NOMO-1 treated with DMSO at 0.1 percent for 48 hours (cell line): ENCODE data around the gene IFNGR2.
"Not testable (repeated sequence)": the region's sequence is repeated elsewhere in the genome, so short reads cannot be mapped to it uniquely, and the experiment has no call there.

Source experiments
- DNase-seq: peaks from one replicate; lab custom pipeline; 2025; ENCODE audit not compliant: unreplicated experiment; lab: John Stamatoyannopoulos, UW

The IFNGR2 gene

DNA sequence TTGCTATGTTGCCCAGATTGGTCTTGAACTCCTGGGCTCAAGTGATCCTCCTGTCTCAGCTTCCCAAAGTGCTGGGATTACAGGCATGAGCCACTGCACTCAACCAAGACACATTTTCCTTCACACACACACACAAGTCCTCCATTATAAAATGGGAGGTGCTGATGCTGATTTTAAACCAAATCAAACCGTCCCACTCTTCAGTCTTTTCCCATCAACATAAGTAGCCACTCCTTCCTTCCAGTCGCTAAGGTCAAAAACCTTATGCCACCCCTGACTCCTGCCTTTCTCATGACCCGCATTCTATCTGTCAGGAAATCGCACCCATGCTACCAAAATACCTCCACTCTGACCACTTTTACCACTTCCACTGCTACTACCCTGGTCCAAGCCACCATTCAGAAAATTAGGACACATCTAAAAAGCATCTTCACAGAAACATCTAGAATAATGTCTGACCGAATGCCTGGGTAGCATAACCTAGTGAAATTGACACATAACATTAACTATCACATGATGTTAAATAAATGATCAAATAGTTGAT, 28.0 kb upstream of the IFNGR2 start:
- DNase-seq: no peak

DNA sequence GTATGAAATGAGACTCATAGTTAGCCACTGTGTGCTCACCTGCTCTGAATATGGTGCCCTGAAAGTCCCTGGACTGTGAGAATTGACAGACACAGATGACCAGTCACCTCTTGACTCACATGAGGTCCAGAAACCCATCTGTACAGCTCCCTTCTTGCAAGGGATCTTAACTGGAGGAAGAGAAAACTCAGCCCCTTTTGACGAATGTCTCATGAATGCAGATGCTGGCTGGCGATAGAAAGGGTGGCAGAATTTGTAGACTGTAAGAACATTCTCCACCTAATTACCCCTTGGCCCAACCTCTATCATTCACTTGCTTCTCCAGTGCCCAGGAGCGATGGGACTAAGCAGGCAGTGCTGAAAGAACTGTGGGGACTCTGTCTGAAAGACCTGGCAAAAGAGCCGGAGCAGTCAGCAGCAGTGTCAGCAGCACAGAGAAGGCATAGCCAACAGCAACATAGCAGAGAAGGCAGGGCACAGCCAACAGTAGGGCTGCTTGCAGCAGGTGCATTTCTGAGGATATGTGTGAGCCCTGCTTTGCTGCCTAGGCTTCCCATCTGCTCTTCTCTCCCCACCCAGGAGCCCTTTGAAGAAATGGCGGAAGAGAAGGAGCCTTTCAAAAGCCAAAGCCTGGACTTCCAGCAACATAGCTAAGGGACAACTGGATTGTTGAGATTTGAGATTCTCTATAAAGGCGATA, 25.8 kb upstream of the IFNGR2 start:
- no peak for DNase-seq

DNA sequence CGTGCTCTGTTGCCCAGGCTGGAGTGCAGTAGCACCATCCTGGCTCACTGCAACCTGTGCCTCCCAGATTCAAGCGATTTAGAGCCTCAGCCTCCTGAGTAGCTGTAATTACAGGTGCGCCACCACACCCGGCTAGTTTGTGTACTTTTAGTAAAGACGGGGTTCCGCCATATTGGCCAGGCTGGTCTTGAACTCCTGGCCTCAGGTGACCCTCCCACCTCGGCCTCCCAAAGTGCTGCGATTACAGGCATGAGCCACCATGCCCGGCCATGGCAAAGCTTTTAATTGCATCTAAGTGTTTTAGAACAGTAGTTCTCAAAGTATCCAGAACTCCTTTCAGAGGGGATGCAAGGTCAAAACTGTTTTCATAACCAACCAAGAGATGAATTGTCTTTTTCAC, 25.1 kb upstream of the IFNGR2 start:
- DNase-seq: no peak

DNA sequence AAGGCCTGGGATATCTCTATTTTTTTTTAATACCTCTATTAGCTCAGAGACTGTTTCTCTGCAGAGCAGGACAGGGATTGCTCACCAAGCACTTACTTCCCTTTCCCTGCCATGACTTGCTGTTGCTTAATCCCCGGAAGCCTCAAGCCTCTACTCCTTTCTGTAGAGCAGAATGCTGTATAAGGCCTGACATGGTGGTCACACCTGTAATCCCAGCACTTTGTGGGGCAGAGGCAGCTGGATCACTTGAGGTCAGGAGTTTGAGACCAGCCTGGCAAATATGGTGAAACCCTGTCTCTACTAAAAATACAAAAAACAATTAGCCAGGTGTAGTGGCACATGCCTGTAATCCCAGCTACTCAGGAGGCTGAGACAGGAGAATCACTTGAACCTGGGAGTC, 23.3 kb upstream of the IFNGR2 start:
- peak; percentile 93 for DNase-seq

DNA sequence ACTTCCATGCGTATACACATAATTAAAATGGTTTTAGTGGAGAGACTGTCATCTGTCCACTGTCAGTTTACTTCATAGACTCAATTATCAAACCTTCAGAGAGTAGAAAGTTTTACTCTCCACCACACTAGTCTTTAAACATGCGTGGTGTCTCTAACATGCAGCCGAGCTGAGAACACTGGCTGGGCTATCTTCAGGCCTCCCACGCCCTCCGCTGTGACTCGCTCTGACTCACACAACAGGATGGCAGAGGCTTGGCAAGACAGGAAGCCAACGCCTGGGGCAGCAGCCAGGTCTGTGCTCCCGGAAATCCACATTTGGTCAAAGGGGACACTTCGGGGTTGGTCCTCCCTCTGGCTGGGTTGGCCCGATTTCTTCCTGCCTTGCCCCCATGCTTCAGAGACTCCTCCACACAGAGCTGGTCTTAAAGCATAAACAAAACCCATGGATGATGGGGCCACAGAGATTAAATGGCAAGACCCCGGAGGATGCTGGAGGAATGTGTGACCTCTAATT, 22.7 kb upstream of the IFNGR2 start:
- peak; percentile 92 for DNase-seq

DNA sequence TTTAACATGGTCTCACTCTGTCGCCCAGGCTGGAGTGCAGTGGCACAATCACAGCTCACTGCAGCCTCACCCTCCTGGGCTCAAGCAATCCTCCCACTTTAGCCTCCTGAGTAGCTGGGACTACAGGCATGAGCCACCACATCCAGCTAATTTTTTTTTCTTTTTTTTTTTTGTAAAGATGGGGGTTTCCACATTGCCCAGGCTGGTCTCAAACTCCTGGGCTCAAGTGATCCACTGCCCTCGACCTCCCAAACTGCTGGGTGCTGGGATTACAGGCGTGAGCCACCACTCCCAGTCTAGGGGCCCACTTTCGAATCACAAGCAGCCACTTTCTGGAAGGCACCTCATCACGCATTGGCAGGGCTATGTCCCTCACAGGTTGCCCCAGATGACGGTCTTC, 21.8 kb upstream of the IFNGR2 start:
- DNase-seq: not testable (repeated sequence)

DNA sequence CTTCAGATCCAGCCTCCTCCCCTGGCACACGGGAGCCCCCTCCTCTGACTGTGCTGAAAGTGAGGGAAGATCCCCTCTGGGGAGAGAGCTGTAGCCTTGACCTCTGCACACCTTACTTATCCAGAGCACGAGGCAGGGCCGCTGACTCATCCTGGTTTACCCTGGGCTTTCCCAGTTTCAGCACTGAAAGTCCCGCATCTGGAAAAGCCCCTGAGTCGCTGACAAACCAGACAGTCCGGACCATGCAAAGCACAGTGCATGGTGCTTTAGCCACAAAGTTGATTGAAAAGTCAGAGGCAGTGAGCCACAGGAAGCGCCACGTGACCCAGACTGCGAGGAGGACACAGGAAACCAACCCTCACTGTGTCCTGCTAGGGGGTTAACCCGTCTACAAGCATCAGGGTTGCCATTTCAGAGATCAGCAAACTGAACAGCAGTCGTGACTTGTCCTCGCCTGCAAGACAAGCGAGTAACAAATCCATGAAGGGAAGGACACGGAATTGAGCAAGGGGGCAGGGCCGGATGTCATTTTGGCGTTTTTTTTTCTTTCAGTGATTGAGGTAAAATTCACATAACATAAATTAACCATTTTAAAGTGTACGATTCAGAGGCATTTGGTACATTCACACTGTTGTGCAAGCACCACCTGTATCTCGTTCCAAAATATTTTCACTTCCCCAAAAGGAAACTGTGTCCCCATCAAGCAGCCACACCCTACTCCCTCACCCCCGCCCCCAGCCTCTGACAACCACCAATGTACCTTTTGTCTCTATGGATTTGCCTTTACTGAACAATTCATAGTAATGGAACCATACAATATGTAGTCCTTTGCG, 19.9 kb upstream of the IFNGR2 start:
- DNase-seq: peak; percentile 95

DNA sequence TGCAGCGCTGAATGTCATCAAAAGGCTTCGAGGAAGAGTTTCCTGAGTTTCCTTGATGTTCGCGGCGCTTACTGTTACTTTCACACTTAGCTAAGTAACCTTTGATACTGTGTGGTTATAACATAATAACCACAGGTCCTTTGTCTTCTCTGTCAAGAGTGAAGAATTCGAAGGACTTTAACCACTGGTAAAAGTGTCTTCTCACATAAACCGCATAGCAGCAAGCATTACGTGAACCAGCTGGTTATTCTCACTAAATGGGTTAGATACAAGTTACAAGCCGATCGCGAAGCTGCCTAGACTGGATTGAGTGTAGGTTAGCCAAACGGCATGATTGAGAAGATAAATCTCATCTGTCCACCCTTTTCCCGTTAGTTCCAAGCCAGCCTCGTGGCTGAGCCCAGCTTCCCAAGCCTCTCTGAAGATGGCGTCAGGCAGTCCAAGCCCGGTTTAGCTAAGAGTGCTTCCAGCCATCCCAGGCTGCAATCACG, 18.3 kb upstream of the IFNGR2 start:
- no peak for DNase-seq

DNA sequence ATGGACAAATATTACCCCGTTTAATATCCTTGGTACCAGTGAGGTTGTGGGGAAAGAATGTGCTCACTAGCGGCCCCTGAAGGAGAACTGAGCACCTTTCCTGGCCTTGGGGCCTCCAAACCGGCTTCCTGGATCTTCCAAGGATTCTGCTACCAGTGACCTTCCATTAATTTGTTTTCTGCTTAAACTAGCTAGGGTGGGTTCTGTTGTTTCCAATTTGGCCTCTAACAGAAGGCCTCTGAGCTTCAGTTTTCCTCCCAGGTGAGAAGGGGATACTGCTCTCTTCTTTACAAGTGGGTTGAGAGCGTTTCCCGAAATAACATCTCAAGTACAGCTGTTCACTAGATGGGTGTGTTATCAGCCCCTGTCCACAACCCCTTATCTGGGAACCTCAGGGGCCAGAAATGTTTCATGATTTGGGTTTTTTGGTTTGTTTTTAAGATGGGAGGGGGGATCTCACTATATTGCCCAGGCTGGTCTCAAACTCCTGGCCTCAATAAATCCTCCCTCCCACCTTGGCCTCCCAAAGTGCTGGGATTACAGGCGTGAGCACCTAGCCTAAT, 16.9 kb upstream of the IFNGR2 start:
- no peak for DNase-seq

DNA sequence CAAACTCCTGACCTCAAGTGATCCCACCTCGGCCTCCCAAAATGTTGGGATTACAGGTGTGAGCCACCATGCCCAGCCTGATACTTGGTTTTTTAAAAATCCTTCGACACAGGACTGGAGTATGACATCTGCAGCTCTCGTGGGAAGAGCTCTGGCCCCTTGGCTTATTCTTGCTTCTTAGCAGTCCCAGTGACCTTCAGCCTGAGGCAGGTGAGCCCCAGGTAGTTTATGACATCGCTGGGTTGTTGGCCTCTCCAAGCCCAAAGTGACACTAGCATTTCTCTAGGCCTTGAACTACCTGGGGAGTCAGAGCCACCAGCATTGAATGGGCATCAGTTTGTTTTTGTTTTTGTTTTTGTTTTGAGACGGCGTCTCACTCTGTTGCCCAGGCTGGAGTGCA, 15.9 kb upstream of the IFNGR2 start:
- DNase-seq: no peak

DNA sequence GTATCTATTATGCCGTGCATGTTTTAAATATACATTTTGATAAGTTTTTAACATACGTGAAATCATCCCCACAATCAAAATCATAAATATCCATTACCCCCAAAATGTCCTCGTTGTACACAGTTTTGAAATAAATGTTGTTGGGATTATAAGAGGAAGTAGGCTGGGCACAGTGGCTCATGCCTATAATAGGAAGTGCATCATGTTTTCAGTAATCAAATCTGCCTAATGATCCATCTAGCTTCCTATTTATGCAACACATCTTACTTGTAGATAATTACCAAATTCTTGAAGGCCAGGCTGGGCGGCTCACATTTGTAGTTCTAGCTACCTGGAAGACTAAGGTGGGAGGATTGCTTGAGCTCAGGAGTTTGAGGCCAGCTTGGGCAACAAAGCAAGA, 15.0 kb upstream of the IFNGR2 start:
- DNase-seq: peak; percentile 89

DNA sequence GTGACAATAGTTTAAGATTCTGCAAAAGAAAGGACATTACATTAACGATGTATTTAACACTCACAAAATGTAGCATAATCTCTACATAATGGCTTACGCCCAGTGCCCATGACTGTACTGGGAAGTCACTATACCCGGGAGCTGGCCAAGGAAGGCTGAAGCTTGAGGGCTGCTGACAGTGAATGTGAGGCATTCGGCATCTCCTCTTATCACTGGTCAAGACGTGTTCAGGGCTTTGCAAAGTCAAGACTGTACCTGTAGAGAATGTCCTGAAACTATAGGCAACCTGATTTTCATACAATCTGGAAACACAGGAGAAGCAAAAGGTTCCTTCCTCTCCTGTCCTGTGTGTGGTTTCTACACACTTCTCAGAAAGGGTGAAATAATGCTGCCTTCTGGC, 12.7 kb upstream of the IFNGR2 start:
- no peak for DNase-seq

DNA sequence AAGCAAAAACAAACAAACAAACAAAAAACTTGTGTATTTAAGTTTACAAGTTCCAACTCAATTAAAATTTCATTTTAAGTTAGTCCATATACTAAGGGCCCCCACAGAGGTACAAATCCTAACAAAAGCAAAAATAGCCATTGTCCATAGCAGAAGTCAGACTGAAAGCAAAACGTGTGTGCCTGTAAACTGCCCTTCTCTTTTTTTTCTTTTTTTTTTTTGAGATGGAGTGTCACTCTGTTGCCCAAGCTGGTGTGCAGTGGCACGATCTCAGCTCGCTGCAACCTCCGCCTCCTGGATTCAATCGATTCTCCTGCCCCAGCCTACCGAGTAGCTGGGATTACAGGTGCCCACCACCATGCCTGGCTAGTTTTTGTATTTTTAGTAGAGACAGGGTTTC, 11.6 kb upstream of the IFNGR2 start:
- DNase-seq: peak; percentile 45

DNA sequence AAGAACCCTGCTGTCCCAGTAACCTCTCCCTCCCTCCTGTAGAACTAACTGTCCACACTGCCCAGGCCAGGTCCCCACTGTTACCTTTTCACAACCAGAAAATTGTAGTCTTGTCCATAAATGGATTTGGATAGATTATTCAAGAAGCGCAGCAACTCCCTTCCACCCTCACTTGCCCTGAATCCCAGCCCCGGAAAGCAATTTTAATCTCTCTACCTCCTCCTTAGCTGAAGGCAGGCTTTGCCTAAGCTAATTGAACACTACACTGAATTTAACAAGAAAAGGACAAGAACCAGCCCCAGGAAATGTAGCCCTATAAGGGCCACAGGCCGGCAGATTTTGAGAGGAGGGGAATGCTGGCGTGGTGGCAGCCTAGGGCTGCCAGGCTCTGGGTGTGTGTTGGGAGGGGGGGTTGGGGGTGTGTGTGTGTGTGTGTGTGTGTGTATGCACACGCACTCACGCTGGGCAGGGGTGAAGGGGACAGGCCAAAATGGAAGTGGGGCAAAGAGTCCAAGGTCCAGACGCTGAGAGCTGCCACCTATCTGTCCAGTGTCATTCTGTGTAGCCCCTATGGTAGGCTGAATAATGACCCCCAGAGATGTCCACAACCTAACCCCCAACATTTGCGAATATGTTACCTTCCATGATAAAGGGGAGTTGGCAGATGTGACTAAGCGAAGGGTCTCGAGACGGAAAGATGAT, 10.8 kb upstream of the IFNGR2 start:
- no peak for DNase-seq

DNA sequence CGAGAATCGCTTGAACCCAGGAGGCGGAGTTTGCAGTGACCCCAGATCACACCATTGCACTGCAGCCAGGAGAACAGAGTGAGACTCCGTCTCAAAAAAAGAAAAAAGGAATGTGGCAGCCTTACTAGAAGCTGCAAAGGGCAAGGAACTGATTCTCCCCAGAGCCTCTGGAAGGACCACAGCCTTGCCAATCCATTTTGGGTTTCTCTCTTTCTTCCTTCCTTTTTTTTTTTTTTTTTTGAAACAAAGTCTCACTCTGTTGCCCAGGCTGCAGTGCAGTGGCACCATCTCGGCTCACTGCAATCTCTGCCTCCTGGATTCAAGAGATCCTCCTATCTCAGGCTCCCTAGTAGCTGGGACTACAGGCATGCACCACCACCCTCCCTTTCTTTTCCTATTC, 9.9 kb upstream of the IFNGR2 start:
- peak; percentile 43 for DNase-seq

DNA sequence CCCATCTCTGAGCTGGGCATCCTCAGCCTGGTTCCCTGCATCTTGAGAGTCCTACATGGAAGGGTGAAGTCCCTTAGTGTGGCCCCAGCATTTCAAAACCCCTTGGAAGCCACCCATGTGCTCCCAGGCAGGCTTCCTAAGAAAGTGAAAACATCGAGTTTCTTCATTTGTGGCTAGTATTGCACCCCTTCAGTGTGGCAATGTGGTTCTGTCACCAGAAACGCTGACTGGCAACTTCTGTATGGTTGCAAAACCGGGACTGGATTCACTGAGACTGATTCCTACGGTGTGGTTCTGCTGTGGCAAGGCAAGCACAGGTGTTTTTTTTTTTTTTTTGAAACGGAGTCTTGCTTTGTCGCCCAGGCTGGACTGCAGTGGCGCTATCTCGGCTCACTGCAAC, 9.0 kb upstream of the IFNGR2 start:
- DNase-seq: peak; percentile 93

DNA sequence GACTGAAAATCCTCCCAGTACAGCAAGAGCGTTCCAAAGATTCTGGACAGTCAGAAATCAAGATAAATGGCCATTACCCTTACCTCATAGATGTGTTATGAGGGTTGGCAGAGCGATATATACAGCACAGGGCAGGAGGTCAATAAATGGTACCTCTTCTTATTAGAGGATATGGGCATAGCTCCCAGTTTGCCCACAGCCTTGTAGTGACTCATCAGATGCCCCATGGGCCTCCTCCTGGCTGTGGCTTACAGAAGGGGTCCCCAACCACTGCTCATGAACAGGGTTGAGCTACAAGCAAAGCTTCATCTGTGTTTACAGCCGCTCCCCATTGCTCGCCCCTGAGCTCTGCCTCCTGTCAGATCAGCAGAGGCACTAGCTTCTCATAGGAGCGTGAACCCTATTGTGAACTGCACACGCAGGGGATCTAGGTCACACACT, 7.3 kb upstream of the IFNGR2 start:
- DNase-seq: no peak

DNA sequence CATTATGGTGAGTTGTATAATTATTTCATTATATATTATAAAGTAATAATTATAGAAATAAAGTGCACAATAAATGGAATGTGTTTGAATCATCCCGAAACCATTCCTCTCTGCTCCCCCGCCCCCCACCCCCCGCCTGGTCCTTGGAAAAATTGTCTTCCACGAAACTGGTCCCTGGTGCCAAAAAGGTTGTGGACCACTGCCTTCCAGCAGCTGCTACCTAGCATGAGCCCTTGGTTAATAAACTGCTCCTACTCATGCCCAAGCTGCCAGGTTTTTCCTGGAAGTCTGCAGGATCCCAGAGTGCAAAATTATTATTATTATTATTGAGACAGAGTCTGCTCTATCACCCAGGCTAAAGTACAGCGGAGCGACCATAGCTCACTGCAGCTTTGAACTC, 6.8 kb upstream of the IFNGR2 start:
- DNase-seq: no peak

DNA sequence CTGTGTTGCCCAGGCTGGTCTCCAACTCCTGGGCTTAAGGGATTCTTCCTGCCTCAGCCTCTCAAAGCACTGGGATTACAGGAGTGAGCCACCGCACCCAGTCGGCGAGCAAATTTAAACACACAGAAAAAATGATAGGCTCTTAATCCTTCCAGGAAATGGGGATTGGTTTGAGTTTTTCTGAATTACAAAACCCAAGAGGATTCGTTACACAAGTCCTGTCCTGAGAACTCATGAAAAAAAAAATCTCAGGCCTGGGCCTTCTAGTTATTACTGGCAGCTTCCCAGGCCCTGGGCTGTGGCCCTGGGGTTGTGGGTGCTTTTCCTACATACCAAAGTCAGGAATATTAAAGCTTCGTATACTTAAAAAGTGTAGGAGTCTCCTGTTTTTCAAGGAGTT, 6.3 kb upstream of the IFNGR2 start:
- no peak for DNase-seq

DNA sequence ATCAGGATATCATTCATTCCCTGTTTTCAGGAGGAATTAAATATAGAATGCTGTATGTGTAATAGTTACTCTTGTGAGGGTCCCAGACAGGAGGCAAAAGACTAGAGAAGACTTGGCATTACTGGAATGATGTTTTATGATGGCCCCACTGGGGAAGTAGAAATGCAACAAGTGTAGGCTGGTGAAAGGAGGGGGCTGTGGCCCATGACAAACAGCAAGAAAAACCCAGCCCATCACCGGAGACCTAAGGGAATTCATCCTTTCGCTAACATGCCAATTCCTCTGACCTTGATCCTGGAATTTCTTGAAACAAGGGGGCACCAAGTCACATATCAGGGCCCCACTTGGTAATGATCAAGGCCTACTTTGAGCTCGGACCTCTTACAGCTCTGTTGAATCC, 5.5 kb upstream of the IFNGR2 start:
- no peak for DNase-seq

DNA sequence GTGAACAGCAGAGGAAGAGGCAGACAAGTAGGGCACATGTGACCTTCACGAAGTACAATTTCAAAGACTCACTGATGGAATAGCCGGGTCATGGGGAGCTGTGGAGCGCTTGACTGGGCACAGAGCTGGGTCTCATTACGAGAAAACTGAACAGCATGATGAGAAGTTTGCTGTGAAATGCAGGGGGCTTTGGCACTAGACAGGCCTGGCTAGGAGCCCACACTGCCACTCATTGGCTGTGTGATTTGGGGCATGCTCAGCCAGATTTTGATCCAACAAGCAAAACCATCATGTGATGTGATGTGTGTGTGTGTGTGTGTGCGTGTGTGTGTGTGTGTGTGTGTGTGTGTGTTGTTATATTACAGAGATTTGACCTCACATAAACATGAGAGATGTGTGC, 4.9 kb upstream of the IFNGR2 start:
- no peak for DNase-seq
